GM23338 (cell line): ENCODE results near the gene SDR42E1. TPM values are rescaled to one million over a fixed set of nuclear protein-coding genes. Genes with fewer than 3 reads are reported as not detected.
A peak's percentile ranks its signal among the peaks of the same experiment; 100 is the strongest.
"Not testable (repeated sequence)": the region's sequence is repeated elsewhere in the genome, so short reads cannot be mapped to it uniquely, and the experiment has no call there.

ENCODE experiments used
- ATAC-seq: fragments of 200-7000 bp; cut with Tn5 transposase; 3 replicates; pipeline ENCODE4 v1.9.1; 2020
- DNase-seq: peaks from one replicate; pipeline ENCODE4 v3.0.0-alpha.2; 2015; ENCODE audit warnings: low spot score
- H2AFZ ChIP-seq: fragments of 200-600 bp; sonication (generic); 2 replicates; pipeline ENCODE4 v1.8.0; 2016; ENCODE audit warnings: antibody characterized with exemption, mild to moderate bottlenecking, moderate library complexity
- H3F3A ChIP-seq: fragments of 200-600 bp; sonication (generic); replicated peaks from 2 replicates; pipeline ENCODE4 v1.8.0; 2017; ENCODE audit warnings: antibody characterized with exemption, mixed run types, low read depth
- H3K27ac ChIP-seq: fragments of 200-600 bp; sonication (generic); 2 replicates; pipeline ENCODE4 v1.6.1; 2016; ENCODE audit warnings: low read depth
- H3K27me3 ChIP-seq: fragments of 200-600 bp; sonication (generic); 2 replicates; pipeline ENCODE4 v1.8.0; 2016; ENCODE audit warnings: mild to moderate bottlenecking, mixed run types, moderate library complexity; ENCODE audit not compliant: insufficient read depth
- H3K36me3 ChIP-seq: fragments of 200-600 bp; sonication (generic); 2 replicates; pipeline ENCODE4 v1.8.0; 2016; ENCODE audit warnings: mild to moderate bottlenecking; ENCODE audit not compliant: insufficient read depth
- H3K4me1 ChIP-seq: fragments of 200-600 bp; sonication (generic); 2 replicates; pipeline ENCODE4 v1.8.0; 2016; ENCODE audit warnings: mild to moderate bottlenecking, moderate library complexity; ENCODE audit not compliant: insufficient read depth
- H3K4me2 ChIP-seq: fragments of 200-600 bp; sonication (generic); 2 replicates; pipeline ENCODE4 v1.7.1; 2017; ENCODE audit warnings: mixed run types
- H3K4me3 ChIP-seq: fragments of 200-600 bp; sonication (generic); 2 replicates; pipeline ENCODE4 v1.6.1; 2016; ENCODE audit warnings: mixed run types
- H3K79me2 ChIP-seq: fragments of 200-600 bp; sonication (generic); replicated peaks from 2 replicates; pipeline ENCODE4 v1.8.0; 2017; ENCODE audit warnings: mild to moderate bottlenecking; ENCODE audit not compliant: insufficient read depth
- H3K9me2 ChIP-seq: fragments of 200-600 bp; sonication (generic); 2 replicates; pipeline ENCODE4 v1.8.0; 2017; ENCODE audit not compliant: insufficient read depth
- H4K20me1 ChIP-seq: fragments of 200-600 bp; sonication (generic); replicated peaks from 2 replicates; pipeline ENCODE4 v1.8.0; 2017; ENCODE audit warnings: mild to moderate bottlenecking; ENCODE audit not compliant: insufficient read depth
- H3K27ac Mint-ChIP-seq: 2 replicates; pipeline ENCODE4 v1.8.0; 2020; ENCODE audit warnings: inconsistent platforms, mild to moderate bottlenecking, moderate library complexity, mixed read lengths
- H3K27me3 Mint-ChIP-seq: 3 replicates; pipeline ENCODE4 v1.8.0; 2022; ENCODE audit warnings: low read depth, mild to moderate bottlenecking, moderate library complexity, mixed read lengths, inconsistent platforms; ENCODE audit not compliant: insufficient read depth, poor library complexity
- H3K36me3 Mint-ChIP-seq: 3 replicates; pipeline ENCODE4 v1.8.0; 2021; ENCODE audit warnings: low read depth, mild to moderate bottlenecking, inconsistent platforms, moderate library complexity, mixed read lengths
- H3K4me1 Mint-ChIP-seq: 3 replicates; pipeline ENCODE4 v1.8.0; 2020; ENCODE audit warnings: mild to moderate bottlenecking, inconsistent platforms, mixed read lengths
- H3K4me3 Mint-ChIP-seq: 3 replicates; pipeline ENCODE4 v1.8.0; 2021; ENCODE audit warnings: moderate library complexity, mild to moderate bottlenecking, inconsistent platforms, mixed read lengths
- H3K9me3 Mint-ChIP-seq: 3 replicates; pipeline ENCODE4 v1.8.0; 2020; ENCODE audit warnings: moderate library complexity, mild to moderate bottlenecking, inconsistent platforms, mixed read lengths
- CTCF ChIP-seq, 2 experiments: fragments of 200-600 bp in 1 of 2; sonication (generic) in 1 of 2; conservative IDR thresholded peaks; 2 replicates each; pipeline versions ENCODE4 v1.5.1 to v1.6.1; 2016 to 2017; ENCODE audit warnings: antibody characterized with exemption in 2 of 2, low read depth in 2 of 2, mild to moderate bottlenecking in 2 of 2, moderate library complexity in 1 of 2
- EZH2phosphoT487 ChIP-seq: fragments of 200-600 bp; sonication (generic); IDR thresholded peaks from one replicate; pipeline ENCODE4 v1.8.1; 2018; ENCODE audit warnings: antibody characterized with exemption; ENCODE audit not compliant: unreplicated experiment
- NANOG ChIP-seq: IDR thresholded peaks from 2 replicates; pipeline ENCODE4 v1.6.1; 2016; ENCODE audit warnings: antibody characterized with exemption, borderline replicate concordance
- POLR2AphosphoS5 ChIP-seq: IDR thresholded peaks from 2 replicates; pipeline ENCODE4 v1.6.1; 2016; ENCODE audit warnings: antibody characterized with exemption, low read depth
- ZNF114 ChIP-seq: fragments of 250-450 bp; sonication (Bioruptor Pico); IDR thresholded peaks from 2 replicates; pipeline ENCODE4 v1.5.0; 2020; ENCODE audit warnings: mild to moderate bottlenecking, moderate library complexity
- ZNF462 ChIP-seq: fragments of 250-450 bp; sonication (Bioruptor Pico); IDR thresholded peaks from 2 replicates; pipeline ENCODE4 v1.5.0; 2020; ENCODE audit warnings: mild to moderate bottlenecking, moderate library complexity
- polyA plus RNA-seq: library from polyadenylated mRNA; unstranded; fragments of >200 nt; fragmentation: Nextera tagmentation; extraction: Ambion mirVana; gene quantifications from 2 replicates; pipeline ENCODE4 v1.2.1, GENCODE V29; 2016
- total RNA-seq: library from RNA; depleted of rRNA; stranded (reverse); fragments of >200 nt; shearing (Covaris generic); gene quantifications from 2 replicates; pipeline ENCODE4 v1.2.3, GENCODE V29; 2014

SDR42E1 gene
- total and polyA plus RNA-seq, 2 experiments from 2014 or later, result 0.03 TPM; not detected in 1

GRCh38 chr16:81977335-81977942 lies 33.8 kb downstream of the SDR42E1 start:
- H3K4me1 ChIP-seq, result peaks cover 29% of the 10 kb centered on the region
- Mint-ChIP-seq H3K9me3 (peaks cover 44% of the 10 kb centered on the region), H3K36me3 (peaks cover 38% of the 10 kb centered on the region), H3K4me1 (peaks cover 38% of the 10 kb centered on the region)
- H3K79me2 ChIP-seq, H3K4me3 Mint-ChIP-seq, H2AFZ ChIP-seq, H3K4me3 ChIP-seq, H3K27ac ChIP-seq, H3K27me3 ChIP-seq, H3K9me2 ChIP-seq, H3K36me3 ChIP-seq, ATAC-seq, H3K27ac Mint-ChIP-seq, H3F3A ChIP-seq, H3K4me2 ChIP-seq, DNase-seq, H4K20me1 ChIP-seq, H3K27me3 Mint-ChIP-seq: not testable (repeated sequence)

GRCh38 chr16:81975637-81976036 lies 35.6 kb downstream of the SDR42E1 start:
- peaks cover 29% of the 10 kb centered on the region for H3K4me1 ChIP-seq
- no peaks in the 10 kb centered on the region for H3K79me2 ChIP-seq
- peak overlapping the region; percentile 8 for H3K4me2 ChIP-seq
- no peaks in the 10 kb centered on the region for H3F3A ChIP-seq
- TF ChIP-seq POLR2AphosphoS5 (no peak), NANOG (peak; percentile 72)
- peak; percentile 81 for ATAC-seq
- H3K27ac ChIP-seq, result no peak overlapping the region
- 0 out of 2 replicates have a peak, but pooled peaks cover 4% of the 10 kb centered on the region for H3K36me3 ChIP-seq
- Mint-ChIP-seq H3K4me1 (peaks cover 38% of the 10 kb centered on the region), H3K4me3 (no peak overlapping the region), H3K27ac (no peak overlapping the region), H3K36me3 (peaks cover 41% of the 10 kb centered on the region), H3K27me3 (peaks cover 8% of the 10 kb centered on the region), H3K9me3 (peaks cover 61% of the 10 kb centered on the region)
- no peaks in the 10 kb centered on the region for H3K27me3 ChIP-seq
- H2AFZ ChIP-seq, result no peak overlapping the region
- DNase-seq, result peak; percentile 76
- H3K9me2 ChIP-seq, result no peaks in the 10 kb centered on the region
- no peaks in the 10 kb centered on the region for H4K20me1 ChIP-seq
- no peak overlapping the region for H3K4me3 ChIP-seq

GRCh38 chr16:81973737-81974136 lies 37.5 kb downstream of the SDR42E1 start:
- Histone ChIP-seq H3F3A (no peaks in the 10 kb centered on the region), H3K9me2 (no peaks in the 10 kb centered on the region), H3K27me3 (no peaks in the 10 kb centered on the region), H3K4me2 (peak overlapping the region; percentile 55; the same call in 1 of the 2 replicates), H4K20me1 (no peaks in the 10 kb centered on the region), H3K79me2 (no peaks in the 10 kb centered on the region), H3K36me3 (0 out of 2 replicates have a peak, but pooled peaks cover 4% of the 10 kb centered on the region), H3K27ac (no peak overlapping the region), H3K4me1 (peaks cover 29% of the 10 kb centered on the region), H2AFZ (0 out of 2 replicates have a peak overlapping the region, but pooled peaks have one; percentile 19), H3K4me3 (no peak overlapping the region; the same call in 1 of the 2 replicates)
- no peak overlapping the region for H3K27ac Mint-ChIP-seq
- H3K27me3 Mint-ChIP-seq, result peaks cover 8% of the 10 kb centered on the region
- ATAC-seq (peak; percentile 79), DNase-seq (peak; percentile 58)
- no peak overlapping the region for H3K4me3 Mint-ChIP-seq
- H3K36me3 Mint-ChIP-seq, result peaks cover 41% of the 10 kb centered on the region
- TF ChIP-seq ZNF114 (CRISPR knock-in tag) (no peak), EZH2phosphoT487 (no peak), ZNF462 (CRISPR knock-in tag) (0 out of 2 replicates have a peak, but pooled peaks have one; percentile 6), POLR2AphosphoS5 (no peak), CTCF (conservative IDR thresholded peaks at IDR 0.05; ENCODE audit: low read depth in 2 of 2) (no peak)
- peaks cover 38% of the 10 kb centered on the region for H3K4me1 Mint-ChIP-seq
- H3K9me3 Mint-ChIP-seq, result peaks cover 70% of the 10 kb centered on the region
